NCI-H128 (cell line): Measurements from ENCODE around the gene TMEM41A.

Experiments used
- DNase-seq: peaks from one replicate; lab custom pipeline; 2025; ENCODE audit not compliant: unreplicated experiment; lab: John Stamatoyannopoulos, UW

Gene TMEM41A

GRCh38 chr3:185498503-185499396 lies at the start of gene TMEM41A:
Gene TMEM41A (minus strand): TSS chr3:185499035. CDS start chr3:185498961, 74 bp downstream.
- peak; percentile 92 for DNase-seq

DNA sequence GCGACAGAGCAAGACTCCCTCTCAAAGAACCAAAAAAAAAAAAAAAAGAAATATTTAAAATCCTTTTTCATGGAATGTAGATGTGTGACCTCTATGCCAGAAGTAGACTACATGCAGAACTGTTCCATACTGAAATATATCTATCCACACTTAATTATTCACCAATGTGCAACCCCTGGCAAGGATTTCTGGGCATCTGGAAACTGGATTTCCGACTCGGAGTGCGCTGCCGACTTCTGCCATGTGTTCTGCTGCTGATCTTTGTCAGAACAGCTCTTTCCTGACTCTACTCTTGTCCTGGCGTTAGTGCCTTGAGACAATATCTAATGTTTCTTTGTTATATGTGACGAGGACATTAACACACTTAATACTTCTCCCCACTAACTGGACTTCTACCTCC lies 41.9 kb upstream of the TMEM41A start:
- DNase-seq, result no peak

GRCh38 chr3:185539934-185540333 lies 41.1 kb upstream of the TMEM41A start:
- DNase-seq, result no peak

DNA sequence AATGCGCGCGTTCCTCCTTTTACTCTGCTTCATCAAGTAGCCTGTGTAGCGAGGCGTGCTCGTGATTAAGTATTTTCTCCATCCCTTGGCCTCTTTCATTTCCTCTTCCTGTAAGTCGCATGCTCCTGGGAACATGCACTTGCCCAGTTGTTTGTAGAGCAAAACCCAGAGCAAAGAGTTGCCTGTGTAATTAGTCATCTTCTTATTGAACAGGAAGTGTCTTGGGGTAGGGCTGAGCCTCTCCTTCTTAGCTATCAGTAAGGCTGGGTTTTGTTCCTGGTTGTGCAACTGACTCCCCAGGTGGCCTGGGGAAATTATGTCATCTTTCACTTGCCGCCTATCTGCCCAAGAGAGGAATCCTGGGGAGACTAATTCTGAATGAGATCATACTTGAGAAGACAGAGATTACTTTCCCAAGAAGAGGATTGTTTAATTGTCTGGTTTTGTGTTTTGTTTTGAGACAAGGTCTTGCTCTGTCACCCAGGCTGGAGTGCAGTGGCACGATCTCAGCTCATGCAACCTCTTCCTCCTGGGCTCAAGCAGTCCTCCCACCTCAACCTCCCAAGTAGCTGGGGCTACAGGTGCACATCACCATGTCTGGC lies 38.6 kb upstream of the TMEM41A start:
- DNase-seq, result no peak

GRCh38 chr3:185534511-185534910 lies 35.7 kb upstream of the TMEM41A start:
- no peak for DNase-seq

DNA sequence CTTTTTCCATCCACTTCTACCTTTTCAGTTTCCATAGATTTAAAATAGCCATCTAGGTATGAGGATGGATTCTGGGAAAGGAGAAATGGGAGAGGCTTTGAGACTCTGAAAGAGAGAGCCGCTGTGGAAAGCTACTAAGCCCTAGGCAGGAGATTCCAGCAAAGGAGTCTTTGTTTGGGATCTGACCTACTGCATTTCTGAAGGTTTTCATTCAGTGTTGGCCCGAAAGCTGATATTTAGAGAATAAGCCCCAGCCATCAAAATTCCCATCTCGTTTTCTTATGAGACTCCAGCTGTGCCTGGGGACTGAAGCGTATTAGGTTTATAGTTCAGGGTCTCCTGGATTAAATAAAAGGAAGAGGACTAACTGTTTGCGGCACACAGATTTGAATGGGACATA lies 34.1 kb upstream of the TMEM41A start:
- DNase-seq, result no peak

GRCh38 chr3:185530856-185531255 lies 32.0 kb upstream of the TMEM41A start:
- DNase-seq, result no peak

DNA sequence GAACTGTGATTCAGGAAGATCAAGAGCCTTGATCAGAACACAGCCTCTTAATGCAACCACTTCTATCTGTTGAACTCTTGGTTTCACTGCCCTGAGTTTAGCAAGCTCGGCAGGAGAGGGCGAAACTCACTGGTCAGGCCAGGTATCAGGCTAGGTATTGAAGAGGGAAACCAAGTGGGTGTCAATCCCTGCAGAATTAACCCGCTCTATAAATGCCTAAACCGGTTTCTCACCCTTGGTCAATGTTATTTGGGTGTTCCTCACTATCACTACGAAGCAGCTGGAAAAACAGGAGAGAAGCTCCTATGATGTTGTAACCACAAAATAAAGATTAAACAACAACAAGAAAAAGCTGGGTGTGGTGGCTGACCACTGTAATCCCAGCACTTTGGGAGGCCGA lies 29.7 kb upstream of the TMEM41A start:
- no peak for DNase-seq

- DNase-seq, result no peak
Observed at GRCh38 chr3:185527364-185527763, 28.5 kb upstream of the TMEM41A start.

DNA sequence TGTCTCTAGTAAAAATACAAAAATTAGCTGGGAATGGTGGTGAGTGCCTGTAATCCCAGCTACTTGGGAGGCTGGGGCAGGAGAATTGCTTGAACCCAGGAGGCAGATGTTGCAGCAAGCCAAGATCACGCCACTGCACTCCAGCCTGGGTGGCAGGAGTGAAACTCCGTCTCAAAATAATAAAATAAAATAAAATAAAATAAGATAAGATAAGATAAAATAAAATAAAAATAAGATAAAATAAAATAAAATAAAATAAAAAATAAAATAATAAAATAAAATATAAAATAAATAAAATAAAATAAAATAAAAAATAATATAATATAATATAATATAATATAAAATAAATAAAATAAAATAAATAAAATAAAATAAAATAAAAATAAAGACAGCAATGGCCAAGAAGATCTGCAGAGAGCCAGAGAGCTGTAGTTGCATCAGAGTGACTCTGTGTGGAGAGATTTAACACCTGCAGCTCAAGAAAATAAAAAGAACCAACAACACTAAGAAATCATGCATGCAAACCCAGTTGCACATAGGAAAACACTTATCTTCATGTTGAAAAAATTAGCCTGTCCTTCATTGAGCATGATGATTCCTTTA lies 27.6 kb upstream of the TMEM41A start:
- no peak for DNase-seq

DNA sequence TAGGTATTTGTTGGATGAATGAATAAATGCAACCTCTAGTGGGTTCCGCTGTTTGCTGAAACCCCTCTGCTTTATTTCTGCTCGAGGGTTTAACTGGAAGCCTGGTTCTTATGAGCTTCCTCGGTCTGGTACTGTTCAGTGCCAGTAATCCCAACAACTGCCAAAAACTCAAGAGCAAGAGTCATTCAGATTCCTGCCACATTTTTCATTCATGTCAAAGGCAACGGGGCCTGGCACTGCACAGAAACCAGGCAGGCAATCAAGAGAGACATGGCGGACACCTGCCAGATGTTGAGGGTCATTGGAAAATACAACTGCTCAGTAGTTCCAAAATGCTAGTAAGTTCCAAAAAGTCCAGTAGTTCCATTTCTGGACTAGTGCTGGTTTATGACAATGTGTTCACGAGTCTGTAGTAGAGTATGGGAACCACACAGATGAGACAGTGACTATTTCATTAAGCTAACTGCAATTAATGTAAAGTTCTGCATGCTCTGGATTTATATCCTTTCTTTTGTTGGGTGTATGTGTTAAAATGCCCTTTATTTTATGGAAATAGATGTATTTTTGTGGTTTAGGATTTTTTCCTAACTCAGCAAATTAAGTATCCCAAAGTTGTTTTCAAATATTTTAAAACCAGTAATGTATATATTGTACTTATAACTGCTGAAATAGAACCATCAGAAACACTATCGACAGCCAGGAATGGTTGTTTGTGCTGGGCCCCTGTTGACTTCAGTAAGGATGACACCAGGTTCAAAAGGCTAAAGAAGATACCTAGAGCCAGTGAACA lies 22.7 kb upstream of the TMEM41A start:
- no peak for DNase-seq

DNA sequence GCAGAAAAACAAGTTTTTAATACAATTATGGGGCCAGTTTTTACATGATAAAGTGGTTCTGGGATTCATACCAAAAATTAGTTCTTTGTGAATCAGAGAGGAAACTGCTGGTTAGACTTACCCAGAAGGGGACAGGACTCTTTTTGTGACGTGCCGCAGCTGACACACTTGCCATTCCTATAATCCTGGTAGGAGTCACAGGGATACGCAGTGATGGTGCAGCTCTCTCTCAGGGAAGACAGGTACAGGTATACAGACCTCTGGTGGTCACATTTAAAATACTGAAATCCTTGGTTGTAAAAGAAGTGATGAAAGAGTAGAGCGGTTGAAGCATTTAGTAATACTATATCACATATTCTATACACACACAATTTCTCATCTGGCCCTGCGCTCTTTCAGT lies 20.2 kb upstream of the TMEM41A start:
- no peak for DNase-seq

- DNase-seq, result no peak
Observed at GRCh38 chr3:185517387-185518130, 18.7 kb upstream of the TMEM41A start.

DNA sequence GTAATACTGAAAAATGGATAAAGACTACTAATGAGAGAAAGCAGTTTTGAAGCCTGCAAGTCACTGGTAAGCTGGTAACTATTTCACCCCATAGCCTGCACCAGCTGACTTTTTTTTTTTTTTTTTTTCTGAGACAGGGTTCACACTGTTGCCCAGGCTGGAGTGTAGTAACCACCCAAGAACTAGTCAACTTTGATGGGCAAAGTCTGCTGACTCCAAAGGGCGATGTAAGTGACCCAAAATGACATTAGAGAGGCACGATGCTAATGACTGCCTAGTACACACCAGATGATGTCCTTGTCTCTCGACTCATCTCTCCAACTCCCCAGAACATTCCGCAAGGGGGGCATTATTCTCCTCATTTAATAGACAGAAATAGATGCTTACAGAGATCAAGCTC lies 12.9 kb upstream of the TMEM41A start:
- DNase-seq, result no peak

DNA sequence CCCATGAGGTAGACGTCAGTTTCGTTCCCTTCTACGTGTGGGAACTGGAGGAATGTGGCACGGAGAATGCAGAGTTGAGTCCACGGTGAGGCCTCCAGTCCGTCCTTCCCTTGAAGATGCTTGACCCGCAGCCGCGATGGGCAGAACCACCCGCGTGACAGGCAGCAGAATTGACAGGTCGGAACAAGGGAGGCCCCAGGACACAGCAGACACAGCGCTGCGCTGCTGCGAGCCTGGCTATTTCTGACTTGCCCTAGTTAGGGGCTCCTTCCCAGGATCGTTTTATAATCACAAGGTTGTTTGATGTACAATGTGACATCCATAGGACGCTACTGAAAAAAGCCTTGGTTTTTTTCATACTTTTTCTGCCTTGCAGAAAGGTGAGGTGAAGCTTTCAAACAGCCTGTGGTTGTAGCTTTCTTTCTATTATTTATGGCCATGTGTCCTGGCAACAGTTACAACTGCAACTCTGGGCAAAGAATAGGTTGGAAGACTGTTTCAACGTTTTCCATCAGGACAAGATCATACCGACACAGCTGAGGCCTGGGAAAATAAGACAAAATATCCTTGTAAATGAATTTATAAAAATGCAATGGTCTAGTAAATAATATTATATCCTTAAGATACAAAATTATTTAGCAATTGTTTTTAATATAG lies 9.6 kb upstream of the TMEM41A start:
- no peak for DNase-seq

DNA sequence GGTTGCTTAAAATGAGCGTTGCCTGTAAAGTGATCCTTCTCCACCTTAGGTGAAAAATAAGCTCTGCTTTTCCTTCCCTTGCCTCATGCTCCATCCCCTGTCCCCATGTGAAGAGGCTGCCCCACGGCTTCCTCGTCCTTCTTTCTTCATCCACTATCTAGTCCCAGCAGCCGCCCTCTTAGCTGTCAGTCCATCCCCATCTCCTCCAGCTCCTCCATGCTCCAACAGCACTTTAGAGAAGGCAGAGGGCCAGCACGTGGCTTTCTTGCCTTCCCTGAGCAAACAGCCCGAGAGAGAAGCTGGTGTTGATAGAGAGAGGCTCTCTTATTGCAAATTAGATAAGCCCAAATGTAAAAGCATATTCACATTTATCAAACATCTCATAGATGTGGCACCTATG lies 9.0 kb upstream of the TMEM41A start:
- no peak for DNase-seq

DNA sequence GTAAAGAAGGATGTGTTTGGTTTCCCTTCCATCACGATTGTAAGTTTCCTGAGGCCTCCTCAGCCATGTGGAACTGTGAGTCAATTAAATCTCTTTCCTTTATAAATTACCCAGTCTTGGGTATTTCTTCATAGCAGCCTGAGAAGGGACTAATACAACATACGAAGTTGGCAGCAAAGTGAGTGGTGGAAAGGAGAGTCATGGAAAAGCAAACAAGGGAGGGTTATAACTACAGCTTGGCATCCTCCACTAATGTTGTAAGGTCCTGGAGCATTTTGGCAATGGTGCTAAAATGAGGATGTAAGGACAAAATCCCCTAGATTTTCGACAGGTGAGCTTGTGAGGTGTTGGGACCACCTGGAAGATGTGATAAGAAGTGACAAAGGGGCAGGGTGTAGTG lies 5.8 kb upstream of the TMEM41A start:
- DNase-seq, result no peak

GRCh38 chr3:185503521-185503920 lies 4.7 kb upstream of the TMEM41A start:
- no peak for DNase-seq

DNA sequence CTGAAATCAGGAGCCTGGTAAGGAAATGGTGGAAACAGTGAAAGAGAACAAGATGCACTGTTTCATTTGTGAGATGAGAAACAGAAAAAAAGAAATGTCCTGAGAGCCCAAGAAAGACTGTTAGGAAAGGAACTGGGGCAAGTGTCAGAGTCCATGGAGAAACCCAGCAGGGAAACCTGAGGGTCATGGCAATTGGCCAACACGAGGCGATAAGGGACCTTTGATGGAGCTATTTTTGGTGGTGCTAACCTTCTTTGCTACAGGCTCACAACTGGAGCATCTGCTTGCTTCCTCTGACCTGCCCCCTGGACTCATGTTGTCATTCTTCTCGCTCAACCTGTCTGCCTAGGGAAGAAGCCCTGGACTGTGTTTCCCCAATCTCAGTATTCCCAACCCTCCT lies 4.2 kb upstream of the TMEM41A start:
- no peak for DNase-seq

GRCh38 chr3:185490241-185490640 lies 8.6 kb downstream of the TMEM41A start:
- DNase-seq, result no peak
